CD14-positive monocyte (primary cell): ENCODE data around the gene TSPAN3. TPM values are rescaled to one million over a fixed set of nuclear protein-coding genes. Genes with fewer than 3 reads are reported as not detected.

Source experiments
- DNase-seq, 3 donors: peaks; one replicate each; pipeline ENCODE4 v3.0.0-alpha.2; 2011 to 2022
- H2AFZ ChIP-seq: 2 replicates; pipeline ENCODE4 v1.6.0; 2012; ENCODE audit warnings: mild to moderate bottlenecking, low read depth, low read length, inconsistent platforms; ENCODE audit not compliant: insufficient read depth, poor library complexity, severe bottlenecking
- H3K27ac ChIP-seq, 2 donors: 1 replicate in 1 of 2; 2 replicates in 1 of 2; pipeline ENCODE4 v1.5.1; 2012 to 2013; ENCODE audit warnings: low read length in 2 of 2, control low read depth in 1 of 2, inconsistent platforms in 1 of 2, low read depth in 1 of 2, mild to moderate bottlenecking in 1 of 2
- H3K27me3 ChIP-seq, 2 donors: one replicate each; pipeline versions ENCODE4 v1.6.0 to v1.6.1; 2011 to 2013; ENCODE audit warnings: low read length in 2 of 2; ENCODE audit not compliant: control insufficient read depth in 2 of 2, insufficient read depth in 2 of 2
- H3K36me3 ChIP-seq, 2 donors: replicated peaks in 1 of 2; 1 replicate in 1 of 2; 2 replicates in 1 of 2; pipeline versions ENCODE4 v1.5.1 to v1.6.1; 2012 to 2013; ENCODE audit warnings: low read length in 2 of 2, control low read depth in 1 of 2, inconsistent platforms in 1 of 2, mild to moderate bottlenecking in 1 of 2; ENCODE audit not compliant: insufficient read depth in 2 of 2, control insufficient read depth in 1 of 2
- H3K4me1 ChIP-seq, 2 donors: 1 replicate in 1 of 2; 2 replicates in 1 of 2; pipeline versions ENCODE4 v1.5.1 to v1.6.1; 2012 to 2013; ENCODE audit warnings: low read length in 2 of 2, control low read depth in 1 of 2, inconsistent platforms in 1 of 2, mild to moderate bottlenecking in 1 of 2, moderate library complexity in 1 of 2; ENCODE audit not compliant: insufficient read depth in 2 of 2, control insufficient read depth in 1 of 2
- H3K4me2 ChIP-seq: replicated peaks from 2 replicates; pipeline ENCODE3; 2012; ENCODE audit warnings: low read length, moderate library complexity, mild to moderate bottlenecking; ENCODE audit not compliant: poor library complexity, severe bottlenecking; ENCODE audit errors: extremely low read depth
- H3K4me3 ChIP-seq, 3 experiments: fragments of 200-600 bp in 1 of 3; sonication (generic) in 1 of 3; replicated peaks in 1 of 3; 1 replicate in 2 of 3; 2 replicates in 1 of 3; pipeline ENCODE4 v1.5.1; 2011 to 2013; ENCODE audit warnings: low read length in 3 of 3, mild to moderate bottlenecking in 3 of 3, control low read depth in 2 of 3, low read depth in 2 of 3, inconsistent platforms in 1 of 3, moderate library complexity in 1 of 3
- H3K79me2 ChIP-seq: 2 replicates; pipeline ENCODE4 v1.6.0; 2012; ENCODE audit warnings: mild to moderate bottlenecking, control low read depth, inconsistent platforms, low read length, moderate library complexity; ENCODE audit not compliant: insufficient read depth
- H3K9ac ChIP-seq: 2 replicates; pipeline ENCODE4 v1.6.0; 2017; ENCODE audit warnings: low read length, mild to moderate bottlenecking; ENCODE audit not compliant: insufficient read depth, poor library complexity, severe bottlenecking
- H3K9me3 ChIP-seq, 2 donors: replicated peaks in 1 of 2; 1 replicate in 1 of 2; 2 replicates in 1 of 2; pipeline versions ENCODE4 v1.5.1 to v1.6.1; 2012 to 2013; ENCODE audit warnings: low read length in 2 of 2, control low read depth in 1 of 2; ENCODE audit not compliant: control insufficient read depth in 1 of 2, insufficient read depth in 1 of 2
- H4K20me1 ChIP-seq: 2 replicates; pipeline ENCODE4 v1.6.0; 2012; ENCODE audit warnings: mild to moderate bottlenecking, low read length, control low read depth, moderate library complexity; ENCODE audit not compliant: insufficient read depth
- H3K27ac Mint-ChIP-seq, 7 donors: one replicate each; pipeline ENCODE4 v1.8.0; 2020; ENCODE audit warnings: mild to moderate bottlenecking in 7 of 7, mixed read lengths in 7 of 7, moderate library complexity in 6 of 7, inconsistent platforms in 2 of 7
- H3K27me3 Mint-ChIP-seq, 3 donors: one replicate each; pipeline ENCODE4 v1.8.0; 2021 to 2022; ENCODE audit warnings: low read depth in 3 of 3, mild to moderate bottlenecking in 3 of 3, mixed read lengths in 3 of 3, moderate library complexity in 3 of 3, inconsistent platforms in 1 of 3
- H3K36me3 Mint-ChIP-seq, 2 donors: one replicate each; pipeline ENCODE4 v1.8.0; 2020; ENCODE audit warnings: mixed read lengths in 2 of 2, inconsistent platforms in 1 of 2, mild to moderate bottlenecking in 1 of 2
- H3K4me1 Mint-ChIP-seq: one replicate; pipeline ENCODE4 v1.8.0; 2020; ENCODE audit warnings: mild to moderate bottlenecking, mixed read lengths
- H3K4me3 Mint-ChIP-seq, 2 donors: one replicate each; pipeline ENCODE4 v1.8.0; 2020; ENCODE audit warnings: mild to moderate bottlenecking in 2 of 2, mixed read lengths in 2 of 2, moderate library complexity in 1 of 2
- H3K9me3 Mint-ChIP-seq, 7 donors: one replicate each; pipeline ENCODE4 v1.8.0; 2020 to 2022; ENCODE audit warnings: mixed read lengths in 7 of 7, mild to moderate bottlenecking in 6 of 7, moderate library complexity in 6 of 7, inconsistent platforms in 2 of 7
- CTCF ChIP-seq: fragments of 200-600 bp; IDR thresholded peaks from one replicate; pipeline ENCODE4 v1.8.0; 2022; ENCODE audit warnings: antibody characterized with exemption, mild to moderate bottlenecking
- WGBS: methylation state at CpG from one replicate; pipeline ENCODE4 v1.1.5; 2013; ENCODE audit warnings: missing lambda C conversion rate; ENCODE audit not compliant: insufficient coverage; 5-methylcytosine and 5-hydroxymethylcytosine counted together
- intact Hi-C, 2 donors: fragments of 100-400 bp; cut with micrococcal nuclease; formaldehyde crosslinking; loops; one replicate each; pipeline versions ENCODE4 v1.15.0 to v1.15.1; 2023
- polyA plus RNA-seq, 3 donors: library from polyadenylated mRNA; depleted of rRNA in 1 of 3; unstranded in 2 of 3; stranded (reverse) in 1 of 3; fragments of 300-500 nt in 2 of 3; fragments of >200 nt in 1 of 3; fragmentation: Illumina TruSeq in 2 of 3; gene quantifications; 1 replicate in 2 of 3; 2 replicates in 1 of 3; pipeline ENCODE4 v1.2.3, GENCODE V29; 2012 to 2021

Gene TSPAN3
- polyA plus RNA-seq, 3 donors = 26.0 to 68.0 (median 53.2) TPM

- no peak overlapping the region for H2AFZ ChIP-seq
- no peak overlapping the region for H3K9ac ChIP-seq
- DNase-seq = no peak
- TF ChIP-seq CTCF = no peak
- peak overlapping the region in 1 of 2 donors; percentile 66 for H3K27ac ChIP-seq
- Mint-ChIP-seq H3K9me3 (peaks cover 0 to 2% (median 0%) of the 10 kb centered on the region in 7 donors), H3K27ac (peak overlapping the region in 4 of 7 donors; percentile 36 to 72 (median 58)), H3K4me3 (no peak overlapping the region), H3K4me1 (peaks cover 20% of the 10 kb centered on the region), H3K36me3 (peaks cover 67 to 97% of the 10 kb centered on the region in 2 donors), H3K27me3 (no peaks in the 10 kb centered on the region)
- peaks cover 0 to 10% of the 10 kb centered on the region in 2 donors for H3K4me1 ChIP-seq
- H3K27me3 ChIP-seq = no peaks in the 10 kb centered on the region
- intact Hi-C loops = loop anchor here (10.0 kb wide), 1 partner anchor 469 kb away; no protein-coding TSS in a partner anchor
- peaks cover 94 to 99% of the 10 kb centered on the region in 2 donors for H3K36me3 ChIP-seq
- H3K9me3 ChIP-seq = no peaks in the 10 kb centered on the region
- peaks cover 84% of the 10 kb centered on the region for H3K79me2 ChIP-seq
- no peak overlapping the region for H3K4me3 ChIP-seq
- WGBS = 100% methylated on average over 2 of the region's 4 CpGs
- H4K20me1 ChIP-seq = peaks cover 100% of the 10 kb centered on the region
- H3K4me2 ChIP-seq = no peak overlapping the region
Observed at GRCh38 chr15:77025941-77026411, 44.9 kb downstream of the TSPAN3 start.

GRCh38 chr15:77025083-77025901, 45.6 kb downstream of the TSPAN3 start:
- no peak overlapping the region for H3K4me2 ChIP-seq
- Mint-ChIP-seq H3K27me3 (no peaks in the 10 kb centered on the region), H3K36me3 (peaks cover 69 to 98% of the 10 kb centered on the region in 2 donors), H3K9me3 (peaks cover 0 to 2% (median 0%) of the 10 kb centered on the region in 7 donors), H3K4me1 (peaks cover 24% of the 10 kb centered on the region), H3K27ac (peak overlapping the region in 6 of 7 donors; percentile 36 to 86 (median 52)), H3K4me3 (no peak overlapping the region)
- H4K20me1 ChIP-seq = peaks cover 100% of the 10 kb centered on the region
- H3K27ac ChIP-seq = peak overlapping the region in 1 of 2 donors; percentile 66
- H3K9ac ChIP-seq = no peak overlapping the region
- H3K9me3 ChIP-seq = no peaks in the 10 kb centered on the region
- no peak for TF ChIP-seq CTCF
- peaks cover 4 to 13% of the 10 kb centered on the region in 2 donors for H3K4me1 ChIP-seq
- no peak overlapping the region for H3K4me3 ChIP-seq
- peaks cover 88% of the 10 kb centered on the region for H3K79me2 ChIP-seq
- no peak for DNase-seq
- peaks cover 94 to 99% of the 10 kb centered on the region in 2 donors for H3K36me3 ChIP-seq
- intact Hi-C loops = loop anchor here (10.0 kb wide), 1 partner anchor 470 kb away; no protein-coding TSS in a partner anchor
- WGBS = 96% methylated on average over 9 of the region's 15 CpGs
- H2AFZ ChIP-seq = no peak overlapping the region
- H3K27me3 ChIP-seq = no peaks in the 10 kb centered on the region
